ENCODE results near the gene HOXD9.

HOXD9 gene

GRCh38 chr2:176162911-176163671 is 40.6 kb downstream of the HOXD9 start:
- DNase-seq (ENCODE audit: low read depth) = no peak
- TF ChIP-seq CTCF (IDR thresholded peaks at IDR 0.05; ENCODE audit: insufficient read depth, low read depth, low read length, missing control alignments) = no peak
- no peak overlapping the region for H3K4me3 ChIP-seq (ENCODE audit: low read depth, low read length)

GRCh38 chr2:176163672-176164056 is 41.1 kb downstream of the HOXD9 start:
- H3K4me3 ChIP-seq (ENCODE audit: low read depth, low read length) = no peak overlapping the region
- no peak for DNase-seq (ENCODE audit: low read depth)
- no peak for TF ChIP-seq CTCF (IDR thresholded peaks at IDR 0.05; ENCODE audit: insufficient read depth, low read depth, low read length, missing control alignments)

GRCh38 chr2:176164201-176164600 is 41.7 kb downstream of the HOXD9 start:
- no peak for DNase-seq (ENCODE audit: low read depth)
- no peak for TF ChIP-seq CTCF (IDR thresholded peaks at IDR 0.05; ENCODE audit: insufficient read depth, low read depth, low read length, missing control alignments)
- no peak overlapping the region for H3K4me3 ChIP-seq (ENCODE audit: low read depth, low read length)

GRCh38 chr2:176164611-176165369 is 42.3 kb downstream of the HOXD9 start:
- no peak overlapping the region for H3K4me3 ChIP-seq (ENCODE audit: low read depth, low read length)
- no peak for DNase-seq (ENCODE audit: low read depth)

GRCh38 chr2:176165370-176166050 is 43.0 kb downstream of the HOXD9 start:
- TF ChIP-seq CTCF (IDR thresholded peaks at IDR 0.05; ENCODE audit: insufficient read depth, low read depth, low read length, missing control alignments) = no peak
- DNase-seq (ENCODE audit: low read depth) = no peak
- no peak overlapping the region for H3K4me3 ChIP-seq (ENCODE audit: low read depth, low read length)

More at GRCh38 chr2:176164611-176165369, 42.3 kb downstream of the HOXD9 start:
- no peak for TF ChIP-seq CTCF (IDR thresholded peaks at IDR 0.05; ENCODE audit: insufficient read depth, low read depth, low read length, missing control alignments)

- no peak overlapping the region for H3K4me3 ChIP-seq (ENCODE audit: low read depth, low read length)
- no peak for DNase-seq (ENCODE audit: low read depth)
- no peak for TF ChIP-seq CTCF (IDR thresholded peaks at IDR 0.05; ENCODE audit: insufficient read depth, low read depth, low read length, missing control alignments)
Observed at GRCh38 chr2:176166272-176166671, 43.8 kb downstream of the HOXD9 start.

Measured in GM12865 (cell line).